Urinary bladder (tissue), 4 donors: ENCODE data around the gene NBPF12. TPM values are rescaled to one million over a fixed set of nuclear protein-coding genes. Genes with fewer than 3 reads are reported as not detected.
"Not testable (repeated sequence)": the region's sequence is repeated elsewhere in the genome, so short reads cannot be mapped to it uniquely, and the experiment has no call there.

Experiments used
- DNase-seq: peaks from one replicate; pipeline ENCODE4 v3.0.0-alpha.2; 2015; ENCODE audit errors: extremely low spot score
- H3K27ac ChIP-seq: one replicate; pipeline ENCODE4 v1.5.1; 2013; ENCODE audit warnings: low read depth, mild to moderate bottlenecking, moderate library complexity
- H3K36me3 ChIP-seq: one replicate; pipeline ENCODE4 v1.6.1; 2013; ENCODE audit warnings: mild to moderate bottlenecking, moderate library complexity; ENCODE audit not compliant: insufficient read depth
- H3K4me1 ChIP-seq: one replicate; pipeline ENCODE4 v1.6.1; 2013; ENCODE audit warnings: mild to moderate bottlenecking, moderate library complexity; ENCODE audit not compliant: insufficient read depth
- H3K4me3 ChIP-seq: one replicate; pipeline ENCODE4 v1.5.1; 2013; ENCODE audit warnings: low read depth, low read length
- WGBS: extraction: QIAGEN DNeasy Blood & Tissue Kit; methylation state at CpG from one replicate; pipeline ENCODE4 v1.1.7; 2013; 5-methylcytosine and 5-hydroxymethylcytosine counted together
- polyA plus RNA-seq: library from polyadenylated mRNA; stranded (reverse); fragments of 200-250 nt; gene quantifications from one replicate; pipeline ENCODE4 v1.2.3, GENCODE V29; 2013
- total RNA-seq: library from RNA; depleted of rRNA; stranded (reverse); fragments of >200 nt; gene quantifications from one replicate; pipeline ENCODE4 v1.2.3, GENCODE V29; 2014
- donor health status: healthy with polysubstance abuse.
- donor health status: healthy.

The NBPF12 gene
- total and polyA plus RNA-seq, 2 donors, result 8.1 to 17.6 TPM

DNA sequence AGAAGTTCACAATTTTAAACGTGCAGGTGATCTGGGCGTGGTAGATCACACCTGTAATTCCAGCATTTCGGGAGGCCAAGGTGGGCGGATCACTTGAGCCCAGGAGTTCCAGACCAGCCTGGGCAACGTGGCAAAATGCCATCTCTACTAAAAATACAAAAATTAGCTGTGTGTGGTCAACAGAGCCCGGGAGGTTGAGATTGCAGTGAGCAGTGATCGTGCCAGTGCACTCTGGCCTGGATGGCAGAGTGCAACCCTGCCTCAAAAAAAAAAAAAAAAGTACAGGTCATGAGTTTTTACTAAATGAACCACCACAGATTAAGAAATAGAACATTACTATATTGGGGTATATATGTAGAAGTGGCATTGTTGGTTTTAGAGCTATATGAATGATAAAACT lies 2.2 kb downstream of the NBPF12 start:
- DNase-seq, H3K27ac ChIP-seq, H3K4me3 ChIP-seq, H3K4me1 ChIP-seq, H3K36me3 ChIP-seq: not testable (repeated sequence)
- 40% methylated on average over 3 of the region's 7 CpGs for WGBS

DNA sequence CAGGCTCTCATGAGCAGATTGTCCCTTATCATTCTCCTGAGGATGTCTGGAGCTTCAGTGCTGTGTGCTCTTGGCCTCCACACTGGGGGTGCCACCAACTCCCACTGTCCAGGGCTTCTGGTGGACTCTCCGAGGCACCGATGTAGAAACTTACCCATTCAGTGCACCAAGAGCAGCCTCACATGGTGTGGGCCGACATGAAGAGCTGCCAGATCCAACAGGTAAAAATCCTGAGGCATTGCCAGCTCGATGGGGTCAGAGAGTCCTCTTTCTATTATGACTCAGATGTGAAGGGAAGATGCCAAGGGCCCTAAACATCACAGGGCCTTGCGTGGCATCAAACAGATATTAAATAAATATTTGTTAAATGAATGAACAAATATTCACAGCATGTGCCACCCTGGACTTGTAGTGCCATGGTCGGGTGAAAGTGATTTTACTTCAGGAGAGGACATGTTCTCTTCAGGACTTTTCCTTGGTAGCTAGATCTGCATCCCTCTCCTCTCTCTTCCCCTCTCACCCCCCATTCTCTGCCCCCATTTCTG lies 5.3 kb downstream of the NBPF12 start:
- WGBS, result 82% methylated on average over 6 of the region's 6 CpGs
- not testable (repeated sequence) for DNase-seq

DNA sequence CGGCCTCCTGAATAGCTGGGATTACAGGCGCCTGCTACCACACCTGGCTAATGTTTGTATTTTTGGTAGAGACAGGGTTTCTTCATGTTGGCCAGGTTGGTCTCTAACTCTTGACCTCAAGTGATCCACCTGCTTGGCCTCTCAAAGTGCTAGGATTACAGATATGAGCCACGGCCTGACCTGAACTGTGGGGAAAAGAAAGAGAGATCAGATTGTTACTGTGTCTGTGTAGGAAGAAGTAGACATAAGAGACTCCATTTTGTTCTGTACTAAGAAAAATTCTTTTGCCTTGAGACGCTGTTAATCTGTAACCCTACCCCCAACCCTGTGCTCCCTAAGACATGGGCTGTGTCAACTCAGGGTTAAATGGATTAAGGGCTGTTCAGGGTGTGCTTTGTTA lies 10.0 kb downstream of the NBPF12 start:
- not testable (repeated sequence) for DNase-seq, H3K4me1 ChIP-seq, H3K36me3 ChIP-seq, H3K4me3 ChIP-seq, H3K27ac ChIP-seq
- 94% methylated on average over 3 of the region's 4 CpGs for WGBS

More for the DNA sequence above, 5.3 kb downstream of the NBPF12 start:
- not testable (repeated sequence) for H3K4me1 ChIP-seq, H3K36me3 ChIP-seq, H3K27ac ChIP-seq, H3K4me3 ChIP-seq

DNA sequence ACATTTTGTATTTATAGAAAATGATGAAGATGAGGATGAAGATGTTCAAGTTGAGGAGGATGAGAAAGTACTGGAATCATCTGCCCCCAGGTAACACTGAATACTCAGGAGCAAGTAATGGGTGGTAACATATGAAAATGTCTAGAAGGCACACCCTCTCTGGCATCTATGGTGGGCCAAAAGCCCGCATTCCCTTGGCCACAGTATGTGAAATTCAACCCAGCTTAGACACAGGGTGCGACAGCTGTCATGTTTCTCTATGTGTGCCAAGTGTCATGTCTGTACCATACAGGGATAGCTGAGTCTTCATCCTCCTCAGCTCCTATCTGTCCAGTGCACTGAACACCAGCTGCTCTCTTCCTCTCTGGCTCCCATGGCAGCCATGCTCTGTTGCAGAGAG lies 26.2 kb downstream of the NBPF12 start:
- not testable (repeated sequence) for DNase-seq, H3K36me3 ChIP-seq, H3K4me1 ChIP-seq, H3K27ac ChIP-seq, H3K4me3 ChIP-seq
- 72% methylated on average over 2 of the region's 2 CpGs for WGBS

DNA sequence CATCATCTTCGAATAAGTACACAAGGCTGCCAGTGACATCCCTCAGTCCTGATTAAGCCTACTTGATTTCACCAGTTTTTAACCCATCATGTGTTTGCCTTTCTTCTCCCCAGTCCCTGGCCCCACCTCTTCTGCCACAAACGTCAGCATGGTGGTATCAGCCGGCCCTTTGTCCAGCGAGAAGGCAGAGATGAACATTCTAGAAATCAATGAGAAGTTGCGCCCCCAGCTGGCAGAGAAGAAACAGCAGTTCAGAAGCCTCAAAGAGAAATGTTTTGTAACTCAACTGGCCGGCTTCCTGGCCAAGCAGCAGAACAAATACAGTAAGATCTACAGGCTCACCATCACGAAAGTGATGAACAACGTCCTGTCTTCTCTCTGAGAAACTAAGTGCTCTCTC lies 28.2 kb downstream of the NBPF12 start:
- not testable (repeated sequence) for DNase-seq, H3K36me3 ChIP-seq, H3K4me1 ChIP-seq, H3K27ac ChIP-seq, H3K4me3 ChIP-seq
- 44% methylated on average over 5 of the region's 8 CpGs for WGBS

DNA sequence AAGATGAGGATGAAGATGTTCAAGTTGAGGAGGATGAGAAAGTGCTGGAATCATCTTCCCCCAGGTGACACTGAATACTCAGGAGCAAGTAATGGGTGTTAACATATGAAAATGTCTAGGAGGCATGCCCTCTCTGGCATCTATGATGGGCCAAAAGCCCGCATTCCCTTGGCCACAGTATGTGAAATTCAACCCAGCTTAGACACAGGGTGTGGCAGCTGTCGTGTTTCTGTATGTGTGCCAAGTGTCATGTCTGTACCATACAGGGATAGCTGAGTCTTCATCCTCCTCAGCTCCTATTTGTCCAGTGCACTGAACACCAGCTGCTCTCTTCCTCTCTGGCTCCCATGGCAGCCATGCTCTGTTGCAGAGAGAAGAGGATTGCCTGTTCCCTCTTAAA lies 32.5 kb downstream of the NBPF12 start:
- not testable (repeated sequence) for H3K4me1 ChIP-seq
- WGBS, result 68% methylated on average over 2 of the region's 2 CpGs

DNA sequence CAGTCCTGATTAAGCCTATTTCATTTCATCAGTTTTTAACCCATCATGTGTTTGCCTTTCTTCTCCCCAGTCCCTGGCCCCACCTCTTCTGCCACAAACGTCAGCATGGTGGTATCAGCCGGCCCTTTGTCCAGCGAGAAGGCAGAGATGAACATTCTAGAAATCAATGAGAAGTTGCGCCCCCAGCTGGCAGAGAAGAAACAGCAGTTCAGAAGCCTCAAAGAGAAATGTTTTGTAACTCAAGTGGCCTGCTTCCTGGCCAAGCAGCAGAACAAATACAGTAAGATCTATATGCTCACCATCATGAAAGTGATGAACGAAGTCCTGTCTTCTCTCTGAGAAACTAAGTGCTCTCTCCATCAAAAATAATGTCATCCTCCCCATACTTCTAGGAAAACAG lies 34.6 kb downstream of the NBPF12 start:
- 49% methylated on average over 3 of the region's 5 CpGs for WGBS
- H3K4me1 ChIP-seq, DNase-seq, H3K36me3 ChIP-seq, H3K27ac ChIP-seq, H3K4me3 ChIP-seq: not testable (repeated sequence)

More for the DNA sequence above, 32.5 kb downstream of the NBPF12 start:
- DNase-seq, H3K36me3 ChIP-seq, H3K27ac ChIP-seq, H3K4me3 ChIP-seq: not testable (repeated sequence)

DNA sequence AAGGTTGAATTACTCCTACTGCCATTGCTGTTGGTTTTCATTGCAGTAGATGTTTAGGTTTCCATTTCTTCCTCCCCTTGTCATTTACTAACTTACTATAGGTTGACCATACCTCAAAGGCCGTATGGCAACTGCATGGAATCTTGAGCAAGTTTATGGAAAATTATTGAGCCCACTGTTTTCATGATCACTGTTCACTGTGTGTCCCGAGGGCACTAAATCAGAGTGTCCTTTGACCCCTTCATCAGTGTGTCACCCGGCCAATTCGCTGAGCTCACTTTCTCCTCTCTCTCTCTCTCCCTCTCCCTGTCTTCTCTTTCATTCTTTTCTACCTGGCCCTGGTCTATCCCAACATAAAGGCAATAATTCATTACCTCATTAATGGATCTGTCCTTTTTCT lies 47.7 kb downstream of the NBPF12 start:
- H3K4me3 ChIP-seq, H3K4me1 ChIP-seq, H3K36me3 ChIP-seq, H3K27ac ChIP-seq, DNase-seq: not testable (repeated sequence)
- 93% methylated on average over 4 of the region's 4 CpGs for WGBS

DNA sequence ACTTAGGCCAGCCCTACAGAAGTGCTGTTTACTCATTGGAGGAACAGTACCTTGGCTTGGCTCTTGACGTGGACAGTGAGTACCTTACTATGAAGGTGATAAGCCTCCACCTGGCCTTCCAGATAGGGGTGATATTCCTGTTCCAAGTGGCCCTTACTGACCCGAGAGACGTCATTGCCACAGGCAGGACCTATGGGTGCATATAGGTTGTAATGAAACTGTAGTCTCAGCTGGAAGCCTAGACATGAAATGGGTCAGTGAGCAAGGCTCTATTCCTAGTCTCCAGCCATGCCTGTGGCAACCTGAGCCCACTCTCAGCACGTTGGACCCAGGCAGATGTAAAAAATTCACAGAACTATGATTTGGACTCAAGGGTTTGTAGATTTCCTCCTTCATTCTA lies 48.3 kb downstream of the NBPF12 start:
- DNase-seq, H3K36me3 ChIP-seq, H3K27ac ChIP-seq, H3K4me3 ChIP-seq, H3K4me1 ChIP-seq: not testable (repeated sequence)
- 93% methylated on average over 2 of the region's 4 CpGs for WGBS

DNA sequence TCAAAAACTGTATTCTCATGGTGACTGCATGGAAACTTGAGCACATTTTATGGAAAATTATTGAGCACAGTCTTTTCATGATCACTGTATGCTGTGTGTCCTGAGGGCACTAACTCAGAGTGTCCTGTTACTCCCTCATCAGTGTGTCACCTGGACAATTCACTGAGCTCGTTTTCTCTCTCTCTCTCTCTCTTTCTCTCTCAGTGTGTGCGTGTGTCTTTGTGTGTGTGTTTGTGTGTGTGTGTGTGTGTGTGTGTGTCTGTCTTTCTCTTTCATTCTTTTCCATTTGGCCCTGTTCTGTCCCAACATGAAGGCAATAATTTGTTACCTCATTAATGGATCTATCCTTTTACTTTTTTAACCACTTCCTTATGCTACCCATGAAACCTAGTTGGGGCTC lies 49.4 kb downstream of the NBPF12 start:
- H3K36me3 ChIP-seq, result not testable (repeated sequence)
- 83% methylated on average over 2 of the region's 2 CpGs for WGBS

DNA sequence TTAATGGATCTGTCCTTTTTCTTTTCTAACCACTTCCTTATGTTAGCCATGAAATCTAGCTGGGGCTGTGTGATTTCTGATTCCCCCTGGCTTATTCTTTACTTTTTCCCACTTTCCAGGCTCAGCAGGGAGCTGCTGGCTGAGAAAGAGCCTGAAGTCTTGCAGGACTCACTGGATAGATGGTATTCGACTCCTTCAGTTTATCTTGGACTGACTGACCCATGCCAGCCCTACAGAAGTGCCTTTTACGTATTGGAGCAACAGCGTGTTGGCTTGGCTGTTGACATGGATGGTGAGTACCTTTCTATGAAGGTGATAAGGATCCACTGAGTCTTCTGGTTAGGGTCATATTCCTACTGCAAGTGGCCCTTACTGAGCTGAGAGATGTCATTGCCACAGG lies 51.3 kb downstream of the NBPF12 start:
- not testable (repeated sequence) for H3K4me1 ChIP-seq, DNase-seq, H3K4me3 ChIP-seq, H3K27ac ChIP-seq, H3K36me3 ChIP-seq
- 94% methylated on average over 3 of the region's 3 CpGs for WGBS

More for the DNA sequence above, 49.4 kb downstream of the NBPF12 start:
- H3K4me1 ChIP-seq, H3K4me3 ChIP-seq, H3K27ac ChIP-seq, DNase-seq: not testable (repeated sequence)

DNA sequence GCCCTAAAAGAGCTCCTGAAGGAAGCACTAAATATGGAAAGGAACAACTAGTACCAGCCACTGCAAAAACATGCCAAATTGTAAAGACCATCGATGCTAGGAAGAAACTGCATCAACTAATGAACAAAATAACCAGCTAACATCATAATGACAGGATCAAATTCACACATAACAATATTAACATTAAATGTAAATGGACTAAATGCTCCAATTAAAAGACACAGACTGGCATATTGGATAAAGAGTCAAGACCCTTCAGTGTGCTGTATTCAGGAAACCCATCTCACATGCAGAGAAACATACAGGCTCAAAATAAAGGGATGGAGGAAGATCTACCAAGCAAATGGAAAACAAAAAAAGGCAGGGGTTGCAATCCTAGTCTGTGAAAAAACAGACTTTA lies 70.4 kb downstream of the NBPF12 start:
- not testable (repeated sequence) for H3K36me3 ChIP-seq, H3K4me1 ChIP-seq, H3K4me3 ChIP-seq, H3K27ac ChIP-seq, DNase-seq
- 91% methylated on average over 1 of the region's 1 CpG for WGBS

DNA sequence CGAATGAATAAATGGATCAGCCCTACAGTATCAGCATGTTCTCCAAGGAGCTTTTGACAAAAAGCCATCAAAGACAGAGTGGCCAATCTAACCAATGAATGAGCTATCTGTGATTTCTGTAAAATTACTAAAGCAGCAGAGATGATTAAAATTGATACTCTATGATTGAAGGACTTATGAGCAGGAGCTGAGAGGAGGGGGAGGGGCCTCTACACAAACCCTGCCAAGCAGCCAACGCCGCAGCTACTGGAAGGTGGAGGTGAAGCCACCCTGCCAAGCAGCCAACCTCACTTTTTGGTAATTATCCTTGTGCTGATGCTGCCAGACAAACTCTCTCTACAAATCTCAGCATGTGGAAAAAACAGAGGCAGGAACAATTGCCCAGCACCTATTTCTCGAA lies 88.9 kb downstream of the NBPF12 start:
- not testable (repeated sequence) for H3K27ac ChIP-seq, H3K36me3 ChIP-seq, H3K4me1 ChIP-seq, H3K4me3 ChIP-seq, DNase-seq
- 59% methylated on average over 4 of the region's 4 CpGs for WGBS

DNA sequence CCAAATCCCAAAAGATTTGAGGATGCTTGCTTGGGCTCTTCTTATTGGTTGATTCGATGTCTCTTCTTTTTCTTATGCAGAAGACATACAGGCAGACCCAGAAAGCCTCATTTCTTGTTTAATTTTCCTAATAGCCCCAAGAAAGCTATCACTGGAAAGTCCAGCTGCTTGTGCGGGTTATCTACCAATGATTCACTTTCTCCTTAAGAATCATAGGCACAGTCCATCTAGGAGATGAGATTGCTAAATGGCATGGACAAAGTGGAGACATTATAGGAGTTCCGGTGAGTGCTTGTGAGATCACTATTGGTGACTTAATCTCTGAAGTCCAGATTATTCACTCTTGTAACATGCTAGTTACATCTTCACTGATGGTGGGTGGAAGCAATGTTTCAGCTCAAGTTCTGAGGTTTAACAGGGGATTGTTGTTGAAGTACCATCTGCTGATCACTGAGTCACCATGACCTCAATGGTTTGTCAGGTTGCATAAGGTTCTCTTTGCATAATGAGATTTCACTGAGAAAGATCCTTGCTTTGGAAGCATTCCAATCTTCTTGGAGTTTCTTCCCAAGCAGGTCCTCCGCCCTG lies 92.0 kb downstream of the NBPF12 start:
- H3K4me3 ChIP-seq, H3K36me3 ChIP-seq, H3K4me1 ChIP-seq, DNase-seq, H3K27ac ChIP-seq: not testable (repeated sequence)
- 66% methylated on average over 4 of the region's 4 CpGs for WGBS

DNA sequence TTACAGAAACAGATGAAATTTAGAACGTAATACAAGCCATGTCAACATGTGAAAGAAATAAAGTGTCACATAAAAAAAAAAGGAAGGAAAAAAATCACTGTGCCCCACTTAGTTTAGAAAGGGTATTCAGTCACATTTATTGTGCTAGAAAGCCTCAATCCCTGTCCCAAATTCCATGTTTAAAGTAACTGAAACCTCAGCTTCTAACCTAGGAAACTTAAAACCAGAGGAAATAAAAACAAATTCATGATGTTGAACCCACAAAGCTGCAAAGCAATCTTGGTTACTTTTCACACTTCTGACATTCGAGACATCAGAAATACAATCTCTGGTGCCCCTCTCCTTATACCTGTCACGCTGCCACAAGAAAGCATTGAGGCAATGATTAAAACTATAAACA lies 101.8 kb downstream of the NBPF12 start:
- no peaks in the 10 kb centered on the region for H3K36me3 ChIP-seq
- no peaks in the 10 kb centered on the region for H3K4me1 ChIP-seq
- H3K4me3 ChIP-seq, result no peak overlapping the region
- H3K27ac ChIP-seq, result no peak overlapping the region
- DNase-seq, result no peak
- 56% methylated on average over 3 of the region's 3 CpGs for WGBS
